ENCODE data around the gene DAP.

- TF ChIP-seq POLR2AphosphoS5 (IDR thresholded peaks at IDR 0.05) (no peak), CTCF (IDR thresholded peaks at IDR 0.05) (no peak), POLR2A (IDR thresholded peaks at IDR 0.05; ENCODE audit: low read depth) (no peak), EP300 (IDR thresholded peaks at IDR 0.05) (no peak)
These were observed 130.9 kb downstream of the DAP start for GRCh38 chr5:10630126-10630525.

Measured in esophagus muscularis mucosa (tissue), 4 donors.